CD14-positive monocyte (primary cell): ENCODE data around the gene NIN. TPM values are rescaled to one million over a fixed set of nuclear protein-coding genes. Genes with fewer than 3 reads are reported as not detected.

Experiments
- DNase-seq, 3 donors: peaks; one replicate each; pipeline ENCODE4 v3.0.0-alpha.2; 2011 to 2022
- H2AFZ ChIP-seq: 2 replicates; pipeline ENCODE4 v1.6.0; 2012; ENCODE audit warnings: mild to moderate bottlenecking, low read depth, low read length, inconsistent platforms; ENCODE audit not compliant: insufficient read depth, poor library complexity, severe bottlenecking
- H3K27ac ChIP-seq, 2 donors: 1 replicate in 1 of 2; 2 replicates in 1 of 2; pipeline ENCODE4 v1.5.1; 2012 to 2013; ENCODE audit warnings: low read length in 2 of 2, control low read depth in 1 of 2, inconsistent platforms in 1 of 2, low read depth in 1 of 2, mild to moderate bottlenecking in 1 of 2
- H3K27me3 ChIP-seq, 2 donors: one replicate each; pipeline versions ENCODE4 v1.6.0 to v1.6.1; 2011 to 2013; ENCODE audit warnings: low read length in 2 of 2; ENCODE audit not compliant: control insufficient read depth in 2 of 2, insufficient read depth in 2 of 2
- H3K36me3 ChIP-seq, 2 donors: replicated peaks in 1 of 2; 1 replicate in 1 of 2; 2 replicates in 1 of 2; pipeline versions ENCODE4 v1.5.1 to v1.6.1; 2012 to 2013; ENCODE audit warnings: low read length in 2 of 2, control low read depth in 1 of 2, inconsistent platforms in 1 of 2, mild to moderate bottlenecking in 1 of 2; ENCODE audit not compliant: insufficient read depth in 2 of 2, control insufficient read depth in 1 of 2
- H3K4me1 ChIP-seq, 2 donors: 1 replicate in 1 of 2; 2 replicates in 1 of 2; pipeline versions ENCODE4 v1.5.1 to v1.6.1; 2012 to 2013; ENCODE audit warnings: low read length in 2 of 2, control low read depth in 1 of 2, inconsistent platforms in 1 of 2, mild to moderate bottlenecking in 1 of 2, moderate library complexity in 1 of 2; ENCODE audit not compliant: insufficient read depth in 2 of 2, control insufficient read depth in 1 of 2
- H3K4me2 ChIP-seq: replicated peaks from 2 replicates; pipeline ENCODE3; 2012; ENCODE audit warnings: low read length, moderate library complexity, mild to moderate bottlenecking; ENCODE audit not compliant: poor library complexity, severe bottlenecking; ENCODE audit errors: extremely low read depth
- H3K4me3 ChIP-seq, 3 experiments: fragments of 200-600 bp in 1 of 3; sonication (generic) in 1 of 3; replicated peaks in 1 of 3; 1 replicate in 2 of 3; 2 replicates in 1 of 3; pipeline ENCODE4 v1.5.1; 2011 to 2013; ENCODE audit warnings: low read length in 3 of 3, mild to moderate bottlenecking in 3 of 3, control low read depth in 2 of 3, low read depth in 2 of 3, inconsistent platforms in 1 of 3, moderate library complexity in 1 of 3
- H3K79me2 ChIP-seq: 2 replicates; pipeline ENCODE4 v1.6.0; 2012; ENCODE audit warnings: mild to moderate bottlenecking, control low read depth, inconsistent platforms, low read length, moderate library complexity; ENCODE audit not compliant: insufficient read depth
- H3K9ac ChIP-seq: 2 replicates; pipeline ENCODE4 v1.6.0; 2017; ENCODE audit warnings: low read length, mild to moderate bottlenecking; ENCODE audit not compliant: insufficient read depth, poor library complexity, severe bottlenecking
- H3K9me3 ChIP-seq, 2 donors: replicated peaks in 1 of 2; 1 replicate in 1 of 2; 2 replicates in 1 of 2; pipeline versions ENCODE4 v1.5.1 to v1.6.1; 2012 to 2013; ENCODE audit warnings: low read length in 2 of 2, control low read depth in 1 of 2; ENCODE audit not compliant: control insufficient read depth in 1 of 2, insufficient read depth in 1 of 2
- H4K20me1 ChIP-seq: 2 replicates; pipeline ENCODE4 v1.6.0; 2012; ENCODE audit warnings: mild to moderate bottlenecking, low read length, control low read depth, moderate library complexity; ENCODE audit not compliant: insufficient read depth
- H3K27ac Mint-ChIP-seq, 7 donors: one replicate each; pipeline ENCODE4 v1.8.0; 2020; ENCODE audit warnings: mild to moderate bottlenecking in 7 of 7, mixed read lengths in 7 of 7, moderate library complexity in 6 of 7, inconsistent platforms in 2 of 7
- H3K27me3 Mint-ChIP-seq, 3 donors: one replicate each; pipeline ENCODE4 v1.8.0; 2021 to 2022; ENCODE audit warnings: low read depth in 3 of 3, mild to moderate bottlenecking in 3 of 3, mixed read lengths in 3 of 3, moderate library complexity in 3 of 3, inconsistent platforms in 1 of 3
- H3K36me3 Mint-ChIP-seq, 2 donors: one replicate each; pipeline ENCODE4 v1.8.0; 2020; ENCODE audit warnings: mixed read lengths in 2 of 2, inconsistent platforms in 1 of 2, mild to moderate bottlenecking in 1 of 2
- H3K4me1 Mint-ChIP-seq: one replicate; pipeline ENCODE4 v1.8.0; 2020; ENCODE audit warnings: mild to moderate bottlenecking, mixed read lengths
- H3K4me3 Mint-ChIP-seq, 2 donors: one replicate each; pipeline ENCODE4 v1.8.0; 2020; ENCODE audit warnings: mild to moderate bottlenecking in 2 of 2, mixed read lengths in 2 of 2, moderate library complexity in 1 of 2
- H3K9me3 Mint-ChIP-seq, 7 donors: one replicate each; pipeline ENCODE4 v1.8.0; 2020 to 2022; ENCODE audit warnings: mixed read lengths in 7 of 7, mild to moderate bottlenecking in 6 of 7, moderate library complexity in 6 of 7, inconsistent platforms in 2 of 7
- CTCF ChIP-seq: fragments of 200-600 bp; IDR thresholded peaks from one replicate; pipeline ENCODE4 v1.8.0; 2022; ENCODE audit warnings: antibody characterized with exemption, mild to moderate bottlenecking
- WGBS: methylation state at CpG from one replicate; pipeline ENCODE4 v1.1.5; 2013; ENCODE audit warnings: missing lambda C conversion rate; ENCODE audit not compliant: insufficient coverage; 5-methylcytosine and 5-hydroxymethylcytosine counted together
- intact Hi-C, 2 donors: fragments of 100-400 bp; cut with micrococcal nuclease; formaldehyde crosslinking; loops; one replicate each; pipeline versions ENCODE4 v1.15.0 to v1.15.1; 2023
- polyA plus RNA-seq, 3 donors: library from polyadenylated mRNA; depleted of rRNA in 1 of 3; unstranded in 2 of 3; stranded (reverse) in 1 of 3; fragments of 300-500 nt in 2 of 3; fragments of >200 nt in 1 of 3; fragmentation: Illumina TruSeq in 2 of 3; gene quantifications; 1 replicate in 2 of 3; 2 replicates in 1 of 3; pipeline ENCODE4 v1.2.3, GENCODE V29; 2012 to 2021

Gene NIN
- polyA plus RNA-seq, 3 donors, result 15.3 to 29.1 (median 26.5) TPM

- Histone ChIP-seq H4K20me1 (no peaks in the 10 kb centered on the region), H3K27me3 (no peaks in the 10 kb centered on the region), H3K4me1 (peaks cover 11 to 13% of the 10 kb centered on the region in 2 donors), H2AFZ (no peak overlapping the region), H3K36me3 (no peaks in the 10 kb centered on the region), H3K4me2 (no peak overlapping the region), H3K9ac (no peak overlapping the region), H3K4me3 (no peak overlapping the region), H3K79me2 (no peaks in the 10 kb centered on the region), H3K27ac (no peak overlapping the region), H3K9me3 (no peaks in the 10 kb centered on the region)
- H3K27ac Mint-ChIP-seq, result no peak overlapping the region
- no peaks in the 10 kb centered on the region for H3K36me3 Mint-ChIP-seq
- intact Hi-C loops, result no loop called here
- no CpG with 5 or more reads among the region's 5 CpGs for WGBS
- H3K9me3 Mint-ChIP-seq, result no peaks in the 10 kb centered on the region
- H3K4me3 Mint-ChIP-seq, result no peak overlapping the region
- H3K27me3 Mint-ChIP-seq, result peaks cover 0 to 3% (median 3%) of the 10 kb centered on the region in 3 donors
- peaks cover 16% of the 10 kb centered on the region for H3K4me1 Mint-ChIP-seq
- no peak for DNase-seq
- TF ChIP-seq CTCF, result no peak
Observed at GRCh38 chr14:50864946-50865345, 34.0 kb upstream of the NIN start.

GRCh38 chr14:50864237-50864636, 33.3 kb upstream of the NIN start:
- H3K4me1 ChIP-seq, result peaks cover 16 to 19% of the 10 kb centered on the region in 2 donors
- no peaks in the 10 kb centered on the region for H3K27me3 ChIP-seq
- H3K79me2 ChIP-seq, result no peaks in the 10 kb centered on the region
- no peak overlapping the region for H3K27ac ChIP-seq
- H3K9me3 ChIP-seq, result no peaks in the 10 kb centered on the region
- no peaks in the 10 kb centered on the region for H4K20me1 ChIP-seq
- no peak overlapping the region for H2AFZ ChIP-seq
- H3K36me3 ChIP-seq, result no peaks in the 10 kb centered on the region
- Mint-ChIP-seq H3K4me1 (peaks cover 21% of the 10 kb centered on the region), H3K4me3 (no peak overlapping the region), H3K9me3 (no peaks in the 10 kb centered on the region), H3K27ac (no peak overlapping the region), H3K27me3 (peaks cover 0 to 3% (median 3%) of the 10 kb centered on the region in 3 donors), H3K36me3 (no peaks in the 10 kb centered on the region)
- H3K4me3 ChIP-seq, result no peak overlapping the region
- DNase-seq, result no peak
- intact Hi-C loops, result no loop called here
- H3K4me2 ChIP-seq, result no peak overlapping the region
- H3K9ac ChIP-seq, result no peak overlapping the region
- TF ChIP-seq CTCF, result no peak
